GM12878 (cell line): ENCODE results near the gene TP73. TPM values are rescaled to one million over a fixed set of nuclear protein-coding genes. Genes with fewer than 3 reads are reported as not detected.

ENCODE experiments used
- CEBPB ChIP-seq, 2 experiments: fragments of 150-350 bp in 1 of 2; IDR thresholded peaks; 2 replicates each; pipeline ENCODE4 v1.6.1; 2012 to 2014; ENCODE audit warnings: low read depth in 2 of 2, low read length in 2 of 2, borderline replicate concordance in 1 of 2, inconsistent platforms in 1 of 2
- NR2C2 ChIP-seq: IDR thresholded peaks from 2 replicates; pipeline ENCODE4 v1.6.1; 2011; ENCODE audit warnings: borderline replicate concordance, low read depth; ENCODE audit not compliant: control insufficient read depth, insufficient read length
- SUPT20H ChIP-seq: IDR thresholded peaks from 2 replicates; pipeline ENCODE4 v1.6.1; 2011; ENCODE audit warnings: low read depth, mild to moderate bottlenecking, low read length, moderate library complexity, borderline replicate concordance; ENCODE audit not compliant: control insufficient read depth
- WRNIP1 ChIP-seq: IDR thresholded peaks from 2 replicates; pipeline ENCODE4 v1.6.1; 2011; ENCODE audit warnings: low read depth, low read length, improper control_type of control experiment, borderline replicate concordance
- polyA plus RNA-seq, 11 experiments: library from polyadenylated mRNA; depleted of rRNA in 4 of 11; unstranded in 6 of 11; stranded (reverse) in 5 of 11; fragments of >200 nt; fragmentation: Nextera tagmentation in 4 of 11; fragmentation: Illumina TruSeq in 1 of 11; extraction: Ambion mirVana in 4 of 11; extraction: Trizol in 1 of 11; gene quantifications; 1 replicate in 1 of 11; 2 replicates in 10 of 11; pipeline versions ENCODE4 v1.2.1 to v1.2.3, GENCODE V29; 2011 to 2016; ENCODE audit warnings: inconsistent platforms in 2 of 11, missing spikeins in 2 of 11, low read depth in 1 of 11
- total RNA-seq, 4 experiments: library from RNA; depleted of rRNA in 3 of 4; stranded (reverse); fragments of >200 nt in 3 of 4; fragmentation: Illumina TruSeq in 1 of 4; extraction: Trizol in 1 of 4; gene quantifications; 2 replicates each; pipeline versions ENCODE4 v1.2.1 to v1.2.3, GENCODE V29; 2013 to 2021
- TF ChIP-seq, protein P1 (sequence below): fragments of 450-650 bp; IDR thresholded peaks from 2 replicates; pipeline ENCODE4 v1.6.1; 2017; ENCODE audit warnings: mild to moderate bottlenecking, moderate library complexity
- TF ChIP-seq, protein P2 (sequence below): IDR thresholded peaks from 2 replicates; pipeline ENCODE4 v1.6.1; 2011; ENCODE audit warnings: low read depth, low read length, improper control_type of control experiment, borderline replicate concordance
- TF ChIP-seq, protein P3 (sequence below): IDR thresholded peaks from 2 replicates; pipeline ENCODE4 v1.6.1; 2012; ENCODE audit warnings: improper control_type of control experiment, low read depth, low read length; ENCODE audit not compliant: insufficient replicate concordance

Gene TP73
- total and polyA plus RNA-seq, 10 of the 15 experiments (the other 5 are each of a cell fraction or from before 2014, with no cell fraction given) = 0.08 to 54.2 (median 14.9) TPM

DNA sequence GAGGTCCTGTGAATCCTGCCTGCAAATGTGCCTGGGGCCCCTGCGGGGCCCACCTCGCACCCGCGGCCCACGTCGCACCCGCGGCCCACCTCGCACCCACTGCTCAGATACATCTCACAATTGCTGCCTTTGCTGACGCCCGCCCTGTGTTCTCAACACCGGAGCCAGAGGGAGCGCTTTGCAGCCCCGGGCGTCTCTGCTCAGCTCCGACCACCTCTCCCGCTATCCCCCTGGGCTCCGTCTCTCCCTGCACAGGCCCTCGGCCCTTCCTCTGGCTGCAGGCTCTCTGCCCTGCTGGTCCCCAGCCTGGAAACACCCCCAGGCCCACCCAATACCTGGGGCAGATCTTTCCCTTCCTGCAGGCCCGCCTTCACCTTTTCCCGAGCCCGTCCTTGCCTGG is 44.8 kb downstream of the TP73 start (continued):
- TF ChIP-seq, protein P1, sequence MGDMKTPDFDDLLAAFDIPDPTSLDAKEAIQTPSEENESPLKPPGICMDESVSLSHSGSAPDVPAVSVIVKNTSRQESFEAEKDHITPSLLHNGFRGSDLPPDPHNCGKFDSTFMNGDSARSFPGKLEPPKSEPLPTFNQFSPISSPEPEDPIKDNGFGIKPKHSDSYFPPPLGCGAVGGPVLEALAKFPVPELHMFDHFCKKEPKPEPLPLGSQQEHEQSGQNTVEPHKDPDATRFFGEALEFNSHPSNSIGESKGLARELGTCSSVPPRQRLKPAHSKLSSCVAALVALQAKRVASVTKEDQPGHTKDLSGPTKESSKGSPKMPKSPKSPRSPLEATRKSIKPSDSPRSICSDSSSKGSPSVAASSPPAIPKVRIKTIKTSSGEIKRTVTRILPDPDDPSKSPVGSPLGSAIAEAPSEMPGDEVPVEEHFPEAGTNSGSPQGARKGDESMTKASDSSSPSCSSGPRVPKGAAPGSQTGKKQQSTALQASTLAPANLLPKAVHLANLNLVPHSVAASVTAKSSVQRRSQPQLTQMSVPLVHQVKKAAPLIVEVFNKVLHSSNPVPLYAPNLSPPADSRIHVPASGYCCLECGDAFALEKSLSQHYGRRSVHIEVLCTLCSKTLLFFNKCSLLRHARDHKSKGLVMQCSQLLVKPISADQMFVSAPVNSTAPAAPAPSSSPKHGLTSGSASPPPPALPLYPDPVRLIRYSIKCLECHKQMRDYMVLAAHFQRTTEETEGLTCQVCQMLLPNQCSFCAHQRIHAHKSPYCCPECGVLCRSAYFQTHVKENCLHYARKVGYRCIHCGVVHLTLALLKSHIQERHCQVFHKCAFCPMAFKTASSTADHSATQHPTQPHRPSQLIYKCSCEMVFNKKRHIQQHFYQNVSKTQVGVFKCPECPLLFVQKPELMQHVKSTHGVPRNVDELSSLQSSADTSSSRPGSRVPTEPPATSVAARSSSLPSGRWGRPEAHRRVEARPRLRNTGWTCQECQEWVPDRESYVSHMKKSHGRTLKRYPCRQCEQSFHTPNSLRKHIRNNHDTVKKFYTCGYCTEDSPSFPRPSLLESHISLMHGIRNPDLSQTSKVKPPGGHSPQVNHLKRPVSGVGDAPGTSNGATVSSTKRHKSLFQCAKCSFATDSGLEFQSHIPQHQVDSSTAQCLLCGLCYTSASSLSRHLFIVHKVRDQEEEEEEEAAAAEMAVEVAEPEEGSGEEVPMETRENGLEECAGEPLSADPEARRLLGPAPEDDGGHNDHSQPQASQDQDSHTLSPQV = no peak
- TF ChIP-seq, protein P2, sequence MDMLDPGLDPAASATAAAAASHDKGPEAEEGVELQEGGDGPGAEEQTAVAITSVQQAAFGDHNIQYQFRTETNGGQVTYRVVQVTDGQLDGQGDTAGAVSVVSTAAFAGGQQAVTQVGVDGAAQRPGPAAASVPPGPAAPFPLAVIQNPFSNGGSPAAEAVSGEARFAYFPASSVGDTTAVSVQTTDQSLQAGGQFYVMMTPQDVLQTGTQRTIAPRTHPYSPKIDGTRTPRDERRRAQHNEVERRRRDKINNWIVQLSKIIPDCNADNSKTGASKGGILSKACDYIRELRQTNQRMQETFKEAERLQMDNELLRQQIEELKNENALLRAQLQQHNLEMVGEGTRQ = no peak
- TF ChIP-seq CEBPB (IDR thresholded peaks at IDR 0.05; ENCODE audit: borderline replicate concordance in 1 of 2, low read depth in 2 of 2, low read length in 2 of 2) (no peak), SUPT20H (no peak), WRNIP1 (no peak), NR2C2 (no peak)
- TF ChIP-seq, protein P3, sequence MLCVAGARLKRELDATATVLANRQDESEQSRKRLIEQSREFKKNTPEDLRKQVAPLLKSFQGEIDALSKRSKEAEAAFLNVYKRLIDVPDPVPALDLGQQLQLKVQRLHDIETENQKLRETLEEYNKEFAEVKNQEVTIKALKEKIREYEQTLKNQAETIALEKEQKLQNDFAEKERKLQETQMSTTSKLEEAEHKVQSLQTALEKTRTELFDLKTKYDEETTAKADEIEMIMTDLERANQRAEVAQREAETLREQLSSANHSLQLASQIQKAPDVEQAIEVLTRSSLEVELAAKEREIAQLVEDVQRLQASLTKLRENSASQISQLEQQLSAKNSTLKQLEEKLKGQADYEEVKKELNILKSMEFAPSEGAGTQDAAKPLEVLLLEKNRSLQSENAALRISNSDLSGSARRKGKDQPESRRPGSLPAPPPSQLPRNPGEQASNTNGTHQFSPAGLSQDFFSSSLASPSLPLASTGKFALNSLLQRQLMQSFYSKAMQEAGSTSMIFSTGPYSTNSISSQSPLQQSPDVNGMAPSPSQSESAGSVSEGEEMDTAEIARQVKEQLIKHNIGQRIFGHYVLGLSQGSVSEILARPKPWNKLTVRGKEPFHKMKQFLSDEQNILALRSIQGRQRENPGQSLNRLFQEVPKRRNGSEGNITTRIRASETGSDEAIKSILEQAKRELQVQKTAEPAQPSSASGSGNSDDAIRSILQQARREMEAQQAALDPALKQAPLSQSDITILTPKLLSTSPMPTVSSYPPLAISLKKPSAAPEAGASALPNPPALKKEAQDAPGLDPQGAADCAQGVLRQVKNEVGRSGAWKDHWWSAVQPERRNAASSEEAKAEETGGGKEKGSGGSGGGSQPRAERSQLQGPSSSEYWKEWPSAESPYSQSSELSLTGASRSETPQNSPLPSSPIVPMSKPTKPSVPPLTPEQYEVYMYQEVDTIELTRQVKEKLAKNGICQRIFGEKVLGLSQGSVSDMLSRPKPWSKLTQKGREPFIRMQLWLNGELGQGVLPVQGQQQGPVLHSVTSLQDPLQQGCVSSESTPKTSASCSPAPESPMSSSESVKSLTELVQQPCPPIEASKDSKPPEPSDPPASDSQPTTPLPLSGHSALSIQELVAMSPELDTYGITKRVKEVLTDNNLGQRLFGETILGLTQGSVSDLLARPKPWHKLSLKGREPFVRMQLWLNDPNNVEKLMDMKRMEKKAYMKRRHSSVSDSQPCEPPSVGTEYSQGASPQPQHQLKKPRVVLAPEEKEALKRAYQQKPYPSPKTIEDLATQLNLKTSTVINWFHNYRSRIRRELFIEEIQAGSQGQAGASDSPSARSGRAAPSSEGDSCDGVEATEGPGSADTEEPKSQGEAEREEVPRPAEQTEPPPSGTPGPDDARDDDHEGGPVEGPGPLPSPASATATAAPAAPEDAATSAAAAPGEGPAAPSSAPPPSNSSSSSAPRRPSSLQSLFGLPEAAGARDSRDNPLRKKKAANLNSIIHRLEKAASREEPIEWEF = no peak
- TF ChIP-seq, all 136 proteins: peak for 0
